GM18499 (cell line): ENCODE data around the gene CLIC1.
"Not testable (repeated sequence)": the region's sequence is repeated elsewhere in the genome, so short reads cannot be mapped to it uniquely, and the experiment has no call there.

Source experiments
- ATAC-seq: cut with Tn5 transposase; IDR thresholded peaks from one replicate; pipeline ENCODE4 v1.9.1; 2021; ENCODE audit warnings: moderate number of reproducible peaks; ENCODE audit not compliant: insufficient read depth, unreplicated experiment

The CLIC1 gene

GRCh38 chr6:31725502-31726350 is 10.6 kb downstream of the CLIC1 start:
- no peak for ATAC-seq

- no peak for ATAC-seq
Measured at GRCh38 chr6:31723980-31724691, 12.2 kb downstream of the CLIC1 start.

- no peak for ATAC-seq
Measured at GRCh38 chr6:31723245-31723979, 12.9 kb downstream of the CLIC1 start, which contains the start of gene MPIG6B. TSS of gene MPIG6B (plus strand) at chr6:31723373. CDS start at chr6:31723384, 11 bp downstream.

GRCh38 chr6:31722173-31722572 is 14.2 kb downstream of the CLIC1 start:
- ATAC-seq: no peak

- ATAC-seq: no peak
Measured at GRCh38 chr6:31721351-31722020, 14.8 kb downstream of the CLIC1 start, which contains the start of gene LY6G6C. TSS of gene LY6G6C (minus strand) at chr6:31721746. CDS start at chr6:31721679, 67 bp downstream.

- no peak for ATAC-seq
Measured at GRCh38 chr6:31720196-31720770, 16.0 kb downstream of the CLIC1 start.

GRCh38 chr6:31719001-31719400 is 17.3 kb downstream of the CLIC1 start:
- no peak for ATAC-seq

GRCh38 chr6:31718265-31718664 is 18.1 kb downstream of the CLIC1 start:
- ATAC-seq: no peak

GRCh38 chr6:31717499-31718222 is 18.7 kb downstream of the CLIC1 start:
- ATAC-seq: no peak

- no peak for ATAC-seq
Measured at GRCh38 chr6:31715022-31715958, 21.0 kb downstream of the CLIC1 start, which contains the start of gene LY6G6D. TSS of gene LY6G6D (plus strand) at chr6:31715348. CDS start at chr6:31715356, 8 bp downstream.

- ATAC-seq: no peak
Measured at GRCh38 chr6:31713991-31714684, 22.2 kb downstream of the CLIC1 start.

- no peak for ATAC-seq
Measured at GRCh38 chr6:31713465-31713864, 22.9 kb downstream of the CLIC1 start.

- ATAC-seq: no peak
Measured at GRCh38 chr6:31712296-31712695, 24.0 kb downstream of the CLIC1 start.

- no peak for ATAC-seq
Measured at GRCh38 chr6:31711233-31711632, 25.1 kb downstream of the CLIC1 start.

- ATAC-seq: no peak
Measured at GRCh38 chr6:31710523-31711219, 25.7 kb downstream of the CLIC1 start.

- ATAC-seq: not testable (repeated sequence)
Measured at GRCh38 chr6:31709157-31709556, 27.2 kb downstream of the CLIC1 start.

- no peak for ATAC-seq
Measured at GRCh38 chr6:31708224-31708623, 28.1 kb downstream of the CLIC1 start.
